K562 (cell line): ENCODE results near the gene LTO1. TPM values are rescaled to one million over a fixed set of nuclear protein-coding genes. Genes with fewer than 3 reads are reported as not detected.

ENCODE experiments used
- ATAC-seq: fragments of 200-7000 bp; cut with Tn5 transposase; 3 replicates; pipeline ENCODE4 v1.9.1; 2020; ENCODE audit warnings: moderate library complexity
- BruUV-seq: library from RNA; stranded (reverse); fragments of 400-500 nt; replicated peaks from 2 replicates; lab custom pipeline; 2021; lab: Mats Ljungman, UMichigan
- CTCF ChIA-PET: fragments of 300-600 bp; formaldehyde crosslinking; extraction: SDS; loops from one replicate; lab custom pipeline; 2021; ENCODE audit warnings: low intra/inter-chr PET ratio; lab: Yijun Ruan, JAX
- POLR2A ChIA-PET: fragments of 300-600, 350-650 bp; sonication (Branson Sonifier 250); formaldehyde crosslinking; extraction: SDS; loops from one replicate; lab custom pipeline; 2021; ENCODE audit warnings: antibody characterized with exemption, inconsistent platforms; lab: Yijun Ruan, JAX
- DNase-seq, 4 experiments: peaks; one replicate each; pipeline versions ENCODE4 v3.0.0 to v3.0.0-alpha.2; 2011 to 2018; ENCODE audit warnings: low spot score in 3 of 4, mixed read lengths in 3 of 4; ENCODE audit errors: extremely low read depth in 1 of 4
- FAIRE-seq: peaks from 2 replicates; lab custom pipeline; 2011; peaks lifted over from hg19 to GRCh38; lab: Jason Lieb, UNC
- H2AFZ ChIP-seq: 2 replicates; pipeline ENCODE4 v1.6.0; 2011; ENCODE audit warnings: low read depth, low read length, control low read depth, inconsistent platforms
- H3K27ac ChIP-seq: fragments of 200-600 bp; 3 replicates; pipeline ENCODE4 v1.8.0; 2011; ENCODE audit warnings: low read depth, mild to moderate bottlenecking, control low read depth, inconsistent platforms, low read length, moderate library complexity, mixed read lengths; ENCODE audit errors: extremely low read depth
- H3K27me3 ChIP-seq, 2 experiments: fragments of 300-600 bp in 1 of 2; 2 replicates in 1 of 2; 3 replicates in 1 of 2; pipeline versions ENCODE4 v1.6.0 to v1.8.0; 2011; ENCODE audit warnings: inconsistent platforms in 2 of 2, low read length in 2 of 2, mild to moderate bottlenecking in 1 of 2, mixed read lengths in 1 of 2, moderate library complexity in 1 of 2; ENCODE audit not compliant: control insufficient read depth in 2 of 2, insufficient read depth in 2 of 2
- H3K36me3 ChIP-seq: fragments of 300-600 bp; 3 replicates; pipeline ENCODE4 v1.8.0; 2011; ENCODE audit warnings: mild to moderate bottlenecking, low read length, inconsistent platforms; ENCODE audit not compliant: control insufficient read depth, insufficient read depth
- H3K4me1 ChIP-seq, 2 experiments: fragments of 200-600 bp in 1 of 2; replicated peaks in 1 of 2; 2 replicates in 1 of 2; 3 replicates in 1 of 2; pipeline versions ENCODE4 v1.5.1 to v1.8.0; 2011; ENCODE audit warnings: inconsistent platforms in 2 of 2, low read length in 2 of 2, mild to moderate bottlenecking in 1 of 2, mixed read lengths in 1 of 2, moderate library complexity in 1 of 2; ENCODE audit not compliant: control insufficient read depth in 2 of 2, insufficient read depth in 2 of 2
- H3K4me2 ChIP-seq: 2 replicates; pipeline ENCODE4 v1.6.1; 2011; ENCODE audit warnings: low read length, control low read depth, inconsistent platforms, mixed read lengths; ENCODE audit not compliant: insufficient read depth
- H3K4me3 ChIP-seq: fragments of 200-600 bp; sonication (generic), shearing (Covaris generic); 2 replicates; pipeline ENCODE4 v1.5.1; 2016; ENCODE audit warnings: control low read depth, inconsistent platforms
- H3K79me2 ChIP-seq: fragments of 200-600 bp; 3 replicates; pipeline ENCODE4 v1.8.0; 2011; ENCODE audit warnings: low read length, inconsistent platforms; ENCODE audit not compliant: control insufficient read depth, insufficient read depth
- H3K9ac ChIP-seq, 2 experiments: 2 replicates each; pipeline versions ENCODE4 v1.6.0 to v1.6.1; 2011; ENCODE audit warnings: low read depth in 2 of 2, low read length in 2 of 2, control low read depth in 1 of 2, inconsistent platforms in 1 of 2, mild to moderate bottlenecking in 1 of 2, mixed read lengths in 1 of 2; ENCODE audit not compliant: insufficient read depth in 1 of 2
- H3K9me1 ChIP-seq: one replicate; pipeline ENCODE4 v1.6.0; 2011; ENCODE audit warnings: inconsistent platforms, mild to moderate bottlenecking, low read length, moderate library complexity; ENCODE audit not compliant: control insufficient read depth, insufficient read depth
- H3K9me3 ChIP-seq: replicated peaks from 2 replicates; pipeline ENCODE4 v1.5.1; 2011; ENCODE audit warnings: low read depth, low read length, inconsistent platforms; ENCODE audit not compliant: control insufficient read depth, insufficient read depth
- H4K20me1 ChIP-seq: replicated peaks from 2 replicates; pipeline ENCODE4 v1.6.1; 2011; ENCODE audit warnings: low read length, inconsistent platforms, mixed read lengths; ENCODE audit not compliant: control insufficient read depth, insufficient read depth
- CAMTA2 ChIP-seq: fragments of 250-450 bp; sonication (Bioruptor Pico); conservative IDR thresholded peaks from 2 replicates; pipeline ENCODE4 v1.5.1; 2022
- ELF4 ChIP-seq: fragments of 450-650 bp; formaldehyde crosslinking; IDR thresholded peaks from 2 replicates; pipeline ENCODE4 v1.4.0; 2022; ENCODE audit warnings: missing genetic modification characterization
- L3MBTL2 ChIP-seq: fragments of 450-650 bp; IDR thresholded peaks from 2 replicates; pipeline ENCODE4 v1.6.1; 2016; ENCODE audit warnings: mild to moderate bottlenecking, moderate library complexity
- MAFK ChIP-seq: IDR thresholded peaks from 2 replicates; pipeline ENCODE4 v1.6.1; 2011; ENCODE audit warnings: low read length, improper control_type of control experiment
- NELFE ChIP-seq: IDR thresholded peaks from 2 replicates; pipeline ENCODE4 v1.6.1; 2011; ENCODE audit warnings: mild to moderate bottlenecking; ENCODE audit not compliant: insufficient read depth, insufficient read length
- RBM25 ChIP-seq: fragments of 200-400 bp; formaldehyde crosslinking; IDR thresholded peaks from 2 replicates; pipeline ENCODE4 v1.6.1; 2018; ENCODE audit warnings: low read length, low read depth, moderate library complexity; ENCODE audit not compliant: severe bottlenecking
- SMAD3 ChIP-seq: fragments of 450-650 bp; formaldehyde crosslinking; conservative IDR thresholded peaks from 2 replicates; pipeline ENCODE4 v1.4.0; 2020; ENCODE audit warnings: mild to moderate bottlenecking
- TCF7L2 ChIP-seq: fragments of 150-350 bp; IDR thresholded peaks from 2 replicates; pipeline ENCODE4 v1.6.1; 2016; ENCODE audit warnings: low read depth, mild to moderate bottlenecking, low read length, moderate library complexity
- TFAM ChIP-seq: fragments of 250-450 bp; sonication (Bioruptor Pico); conservative IDR thresholded peaks from 2 replicates; pipeline ENCODE4 v1.5.0; 2021; ENCODE audit warnings: mild to moderate bottlenecking, moderate library complexity
- ZBED1 ChIP-seq: IDR thresholded peaks from 2 replicates; pipeline ENCODE4 v1.6.1; 2014
- ZNF175 ChIP-seq: fragments of 200-800 bp; sonication (Bioruptor generic); IDR thresholded peaks from 2 replicates; pipeline ENCODE4 v1.6.1; 2016; ENCODE audit warnings: low read depth, mild to moderate bottlenecking, missing genetic modification characterization, missing compliant biosample characterization
- ZNF766 ChIP-seq: fragments of 200-800 bp; sonication (Bioruptor generic); conservative IDR thresholded peaks from 2 replicates; pipeline ENCODE4 v1.6.1; 2016; ENCODE audit warnings: missing genetic modification characterization, missing compliant biosample characterization
- WGBS: fragments of 100-300 bp; shearing (Covaris generic); methylation state at CpG from one replicate; pipeline ENCODE4 v1.1.6; 2016; ENCODE audit warnings: low coverage, mixed read lengths; ENCODE audit not compliant: insufficient coverage; ENCODE audit errors: missing lambda C conversion rate; 5-methylcytosine and 5-hydroxymethylcytosine counted together
- in situ Hi-C: fragments of 300-500 bp; cut with MboI; formaldehyde crosslinking; loops from 4 replicates; pipeline ENCODE4 v1.15.0; 2018; ENCODE audit warnings: inconsistent platforms, mixed read lengths
- intact Hi-C: fragments of 100-400 bp; cut with micrococcal nuclease; formaldehyde crosslinking; loops from 2 replicates; pipeline ENCODE4 v1.14.2; 2022
- polyA plus RNA-seq, 8 experiments: library from polyadenylated mRNA; depleted of rRNA in 4 of 8; stranded (reverse) in 5 of 8; unstranded in 3 of 8; fragments of >200 nt; fragmentation: Nextera tagmentation in 2 of 8; fragmentation: Illumina TruSeq in 1 of 8; extraction: Ambion mirVana in 2 of 8; extraction: Trizol in 1 of 8; gene quantifications; 2 replicates each; pipeline versions ENCODE4 v1.2.1 to v1.2.3, GENCODE V29; 2011 to 2014; ENCODE audit warnings: inconsistent platforms in 1 of 8, missing spikeins in 1 of 8
- total RNA-seq, 7 experiments: library from RNA; depleted of rRNA in 6 of 7; stranded (reverse); fragments of >200 nt in 6 of 7; fragmentation: Illumina TruSeq in 2 of 7; extraction: Trizol in 2 of 7; gene quantifications; 2 replicates each; pipeline versions ENCODE4 v1.2.1 to v1.2.3, GENCODE V29; 2011 to 2021; ENCODE audit warnings: low replicate concordance in 1 of 7
- TF ChIP-seq, protein P1 (sequence below): fragments of 450-650 bp; IDR thresholded peaks from 2 replicates; pipeline ENCODE4 v1.6.1; 2016; ENCODE audit warnings: borderline replicate concordance
- TF ChIP-seq, protein P2 (sequence below), 2 experiments: IDR thresholded peaks; 2 replicates each; pipeline ENCODE4 v1.6.1; 2011; ENCODE audit warnings: borderline replicate concordance in 1 of 2, control low read depth in 1 of 2, low read depth in 1 of 2, low read length in 1 of 2, mild to moderate bottlenecking in 1 of 2, mixed read lengths in 1 of 2, moderate library complexity in 1 of 2; ENCODE audit not compliant: insufficient read depth in 1 of 2, insufficient read length in 1 of 2, poor library complexity in 1 of 2, severe bottlenecking in 1 of 2; ENCODE audit errors: extremely low read depth in 1 of 2

The LTO1 gene
- total and polyA plus RNA-seq, 9 of the 15 experiments (the other 6 are each of a cell fraction or from before 2014, with no cell fraction given), result 2.6 to 43.4 (median 19.1) TPM

DNA sequence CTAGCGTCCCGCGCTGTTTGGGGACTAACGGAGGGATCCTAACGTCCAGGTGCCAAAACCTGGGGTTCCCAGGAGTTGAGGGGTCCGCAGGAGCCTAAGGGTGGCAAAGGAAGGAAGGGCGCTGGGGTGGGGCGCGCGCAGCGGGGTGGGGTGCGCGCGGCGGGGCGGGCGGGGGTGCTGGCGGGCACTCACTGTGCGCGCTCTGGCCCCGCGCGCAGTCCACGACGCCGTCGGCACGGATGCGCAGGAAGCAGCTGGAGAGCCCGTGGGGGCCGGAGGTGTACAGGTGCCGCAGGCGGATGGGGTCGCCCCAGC, 28.3 kb upstream of the LTO1 start:
- no TSS peak for BruUV-seq
- Histone ChIP-seq H4K20me1 (0 out of 2 replicates have a peak, but pooled peaks cover 3% of the 10 kb centered on the region), H2AFZ (no peak overlapping the region), H3K9me1 (no peaks in the 10 kb centered on the region), H3K9me3 (no peaks in the 10 kb centered on the region), H3K27ac (no peak overlapping the region), H3K4me2 (no peak overlapping the region), H3K36me3 (no peaks in the 10 kb centered on the region), H3K9ac (no peak overlapping the region), H3K27me3 (peaks cover 9 to 44% of the 10 kb centered on the region in 2 experiments; a peak in 3 of 5 replicates), H3K79me2 (no peaks in the 10 kb centered on the region), H3K4me3 (no peak overlapping the region), H3K4me1 (peaks cover 2 to 32% of the 10 kb centered on the region in 2 experiments; a peak in 3 of 5 replicates)
- in situ Hi-C loops (no loop called here), intact Hi-C loops (loop anchor here (5.0 kb wide), 1 partner anchor 94 kb away; no protein-coding TSS in a partner anchor)
- ATAC-seq (no peak), DNase-seq (no peak), FAIRE-seq (no peak)
- POLR2A ChIA-PET, result no interaction called here
- CTCF ChIA-PET, result interaction anchor here (1.4 kb wide), 1 partner anchor 185 kb away, joined by 6 read pairs; no protein-coding TSS in a partner anchor
- no peak for TF ChIP-seq TFAM (CRISPR knock-in tag)
- TF ChIP-seq, protein P1, sequence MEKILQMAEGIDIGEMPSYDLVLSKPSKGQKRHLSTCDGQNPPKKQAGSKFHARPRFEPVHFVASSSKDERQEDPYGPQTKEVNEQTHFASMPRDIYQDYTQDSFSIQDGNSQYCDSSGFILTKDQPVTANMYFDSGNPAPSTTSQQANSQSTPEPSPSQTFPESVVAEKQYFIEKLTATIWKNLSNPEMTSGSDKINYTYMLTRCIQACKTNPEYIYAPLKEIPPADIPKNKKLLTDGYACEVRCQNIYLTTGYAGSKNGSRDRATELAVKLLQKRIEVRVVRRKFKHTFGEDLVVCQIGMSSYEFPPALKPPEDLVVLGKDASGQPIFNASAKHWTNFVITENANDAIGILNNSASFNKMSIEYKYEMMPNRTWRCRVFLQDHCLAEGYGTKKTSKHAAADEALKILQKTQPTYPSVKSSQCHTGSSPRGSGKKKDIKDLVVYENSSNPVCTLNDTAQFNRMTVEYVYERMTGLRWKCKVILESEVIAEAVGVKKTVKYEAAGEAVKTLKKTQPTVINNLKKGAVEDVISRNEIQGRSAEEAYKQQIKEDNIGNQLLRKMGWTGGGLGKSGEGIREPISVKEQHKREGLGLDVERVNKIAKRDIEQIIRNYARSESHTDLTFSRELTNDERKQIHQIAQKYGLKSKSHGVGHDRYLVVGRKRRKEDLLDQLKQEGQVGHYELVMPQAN, result no peak
- no peak for TF ChIP-seq RBM25
- TF ChIP-seq SMAD3 (CRISPR knock-in tag), result no peak
- TF ChIP-seq, protein P2, sequence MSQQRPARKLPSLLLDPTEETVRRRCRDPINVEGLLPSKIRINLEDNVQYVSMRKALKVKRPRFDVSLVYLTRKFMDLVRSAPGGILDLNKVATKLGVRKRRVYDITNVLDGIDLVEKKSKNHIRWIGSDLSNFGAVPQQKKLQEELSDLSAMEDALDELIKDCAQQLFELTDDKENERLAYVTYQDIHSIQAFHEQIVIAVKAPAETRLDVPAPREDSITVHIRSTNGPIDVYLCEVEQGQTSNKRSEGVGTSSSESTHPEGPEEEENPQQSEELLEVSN (IDR thresholded peaks at IDR 0.05; ENCODE audit: borderline replicate concordance in 1 of 2, extremely low read depth in 1 of 2, insufficient read depth in 1 of 2, insufficient read length in 1 of 2, low read depth in 1 of 2, low read length in 1 of 2, poor library complexity in 1 of 2, severe bottlenecking in 1 of 2), result no peak
- no peak for TF ChIP-seq TCF7L2
- no peak for TF ChIP-seq ZNF766 (CRISPR knock-in tag)
- no peak for TF ChIP-seq ZNF175 (CRISPR knock-in tag)
- TF ChIP-seq CAMTA2 (CRISPR knock-in tag), result no peak
- no peak for TF ChIP-seq ELF4
- TF ChIP-seq ZBED1, result no peak
- TF ChIP-seq L3MBTL2, result no peak
- TF ChIP-seq NELFE, result no peak
- no peak for TF ChIP-seq MAFK
- 86% methylated on average over 11 of the region's 34 CpGs for WGBS
